ENCODE measurements around the gene ACOX3. TPM values are rescaled to one million over a fixed set of nuclear protein-coding genes. Genes with fewer than 3 reads are reported as not detected.

Gene ACOX3
- total and polyA plus RNA-seq, 10 of the 15 experiments (the other 5 are each of a cell fraction or from before 2014, with no cell fraction given), result 2.0 to 24.5 (median 14.0) TPM

- H3K9ac ChIP-seq (ENCODE audit: control insufficient read depth, insufficient read depth, low read length), result no peak overlapping the region
- H3K4me2 ChIP-seq (ENCODE audit: control insufficient read depth, insufficient read depth), result no peak overlapping the region
- POLR2A ChIA-PET, result no interaction called here
- ATAC-seq (no peak), DNase-seq (ENCODE audit: low read depth, low spot score) (no peak), FAIRE-seq (no peak)
- H3K27ac ChIP-seq (ENCODE audit: control insufficient read depth, insufficient read depth), result no peak overlapping the region
- H2AFZ ChIP-seq (ENCODE audit: control insufficient read depth, low read depth, low read length), result no peak overlapping the region
- RAD21 ChIA-PET (ENCODE audit: unreplicated experiment), result no interaction called here
- H3K27me3 ChIP-seq (replicated peaks in 1 of 2; ENCODE audit: control insufficient read depth in 2 of 2, insufficient read depth in 2 of 2, low read length in 1 of 2), result no peaks in the 10 kb centered on the region
- WGBS (ENCODE audit: insufficient coverage, insufficient replicate concordance, low lambda C conversion rate, missing lambda C conversion rate), result 74% methylated on average over 5 of the region's 5 CpGs
- H3K4me1 ChIP-seq (ENCODE audit: control insufficient read depth, insufficient read depth, low read length), result no peaks in the 10 kb centered on the region
- SMC1A ChIA-PET (ENCODE audit: uncharacterized antibody, unreplicated experiment), result no interaction called here
- no peaks in the 10 kb centered on the region for H3K9me3 ChIP-seq (replicated peaks; ENCODE audit: control insufficient read depth, insufficient read depth, low read length)
- H4K20me1 ChIP-seq (ENCODE audit: control insufficient read depth, insufficient read depth), result no peaks in the 10 kb centered on the region
- no peaks in the 10 kb centered on the region for H3K79me2 ChIP-seq (ENCODE audit: control insufficient read depth, insufficient read depth, low read length)
- intact Hi-C loops (cut with micrococcal nuclease; ENCODE audit: unreplicated experiment) (no loop called here), in situ Hi-C loops (cut with MboI) (no loop called here)
- BruUV-seq (replicated peaks), result no TSS peak
- H3K4me3 ChIP-seq, result no peak overlapping the region
- CTCF ChIA-PET, result no interaction called here
- H3K36me3 ChIP-seq (ENCODE audit: control insufficient read depth in 2 of 2, insufficient read depth in 2 of 2, low read length in 1 of 2), result no peaks in the 10 kb centered on the region
- TF ChIP-seq NFXL1 (IDR thresholded peaks at IDR 0.05; ENCODE audit: borderline replicate concordance) (no peak), MTA2 (IDR thresholded peaks at IDR 0.05; ENCODE audit: low read depth) (no peak), NRF1 (conservative IDR thresholded peaks at IDR 0.05; ENCODE audit: low read depth, low read length) (no peak), DPF2 (IDR thresholded peaks at IDR 0.05) (no peak), CBFB (IDR thresholded peaks at IDR 0.05; ENCODE audit: low read depth) (no peak), CHD1 (IDR thresholded peaks at IDR 0.05; ENCODE audit: low read depth, low read length) (no peak), SMAD1 (IDR thresholded peaks at IDR 0.05; ENCODE audit: low read depth, partially characterized antibody) (no peak), ZNF274 (IDR thresholded peaks at IDR 0.05; ENCODE audit: insufficient read depth, insufficient read length) (no peak), TCF7 (IDR thresholded peaks at IDR 0.05; ENCODE audit: borderline replicate concordance) (no peak), STAT3 (IDR thresholded peaks at IDR 0.05; ENCODE audit: low read depth, low read length) (no peak), KDM1A (IDR thresholded peaks at IDR 0.05; ENCODE audit: borderline replicate concordance) (no peak), MTA3 (IDR thresholded peaks at IDR 0.05; ENCODE audit: borderline replicate concordance, low read length) (no peak), STAT1 (conservative IDR thresholded peaks at IDR 0.05) (no peak)
- TF ChIP-seq, protein P1, sequence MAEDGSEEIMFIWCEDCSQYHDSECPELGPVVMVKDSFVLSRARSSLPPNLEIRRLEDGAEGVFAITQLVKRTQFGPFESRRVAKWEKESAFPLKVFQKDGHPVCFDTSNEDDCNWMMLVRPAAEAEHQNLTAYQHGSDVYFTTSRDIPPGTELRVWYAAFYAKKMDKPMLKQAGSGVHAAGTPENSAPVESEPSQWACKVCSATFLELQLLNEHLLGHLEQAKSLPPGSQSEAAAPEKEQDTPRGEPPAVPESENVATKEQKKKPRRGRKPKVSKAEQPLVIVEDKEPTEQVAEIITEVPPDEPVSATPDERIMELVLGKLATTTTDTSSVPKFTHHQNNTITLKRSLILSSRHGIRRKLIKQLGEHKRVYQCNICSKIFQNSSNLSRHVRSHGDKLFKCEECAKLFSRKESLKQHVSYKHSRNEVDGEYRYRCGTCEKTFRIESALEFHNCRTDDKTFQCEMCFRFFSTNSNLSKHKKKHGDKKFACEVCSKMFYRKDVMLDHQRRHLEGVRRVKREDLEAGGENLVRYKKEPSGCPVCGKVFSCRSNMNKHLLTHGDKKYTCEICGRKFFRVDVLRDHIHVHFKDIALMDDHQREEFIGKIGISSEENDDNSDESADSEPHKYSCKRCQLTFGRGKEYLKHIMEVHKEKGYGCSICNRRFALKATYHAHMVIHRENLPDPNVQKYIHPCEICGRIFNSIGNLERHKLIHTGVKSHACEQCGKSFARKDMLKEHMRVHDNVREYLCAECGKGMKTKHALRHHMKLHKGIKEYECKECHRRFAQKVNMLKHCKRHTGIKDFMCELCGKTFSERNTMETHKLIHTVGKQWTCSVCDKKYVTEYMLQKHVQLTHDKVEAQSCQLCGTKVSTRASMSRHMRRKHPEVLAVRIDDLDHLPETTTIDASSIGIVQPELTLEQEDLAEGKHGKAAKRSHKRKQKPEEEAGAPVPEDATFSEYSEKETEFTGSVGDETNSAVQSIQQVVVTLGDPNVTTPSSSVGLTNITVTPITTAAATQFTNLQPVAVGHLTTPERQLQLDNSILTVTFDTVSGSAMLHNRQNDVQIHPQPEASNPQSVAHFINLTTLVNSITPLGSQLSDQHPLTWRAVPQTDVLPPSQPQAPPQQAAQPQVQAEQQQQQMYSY (CRISPR knock-in tag; IDR thresholded peaks at IDR 0.05), result no peak
- TF ChIP-seq, protein P2, sequence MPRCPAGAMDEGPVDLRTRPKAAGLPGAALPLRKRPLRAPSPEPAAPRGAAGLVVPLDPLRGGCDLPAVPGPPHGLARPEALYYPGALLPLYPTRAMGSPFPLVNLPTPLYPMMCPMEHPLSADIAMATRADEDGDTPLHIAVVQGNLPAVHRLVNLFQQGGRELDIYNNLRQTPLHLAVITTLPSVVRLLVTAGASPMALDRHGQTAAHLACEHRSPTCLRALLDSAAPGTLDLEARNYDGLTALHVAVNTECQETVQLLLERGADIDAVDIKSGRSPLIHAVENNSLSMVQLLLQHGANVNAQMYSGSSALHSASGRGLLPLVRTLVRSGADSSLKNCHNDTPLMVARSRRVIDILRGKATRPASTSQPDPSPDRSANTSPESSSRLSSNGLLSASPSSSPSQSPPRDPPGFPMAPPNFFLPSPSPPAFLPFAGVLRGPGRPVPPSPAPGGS (IDR thresholded peaks at IDR 0.05; ENCODE audit: borderline replicate concordance, insufficient read depth, low read depth, low read length, poor library complexity, severe bottlenecking), result no peak
- TF ChIP-seq, protein P3, sequence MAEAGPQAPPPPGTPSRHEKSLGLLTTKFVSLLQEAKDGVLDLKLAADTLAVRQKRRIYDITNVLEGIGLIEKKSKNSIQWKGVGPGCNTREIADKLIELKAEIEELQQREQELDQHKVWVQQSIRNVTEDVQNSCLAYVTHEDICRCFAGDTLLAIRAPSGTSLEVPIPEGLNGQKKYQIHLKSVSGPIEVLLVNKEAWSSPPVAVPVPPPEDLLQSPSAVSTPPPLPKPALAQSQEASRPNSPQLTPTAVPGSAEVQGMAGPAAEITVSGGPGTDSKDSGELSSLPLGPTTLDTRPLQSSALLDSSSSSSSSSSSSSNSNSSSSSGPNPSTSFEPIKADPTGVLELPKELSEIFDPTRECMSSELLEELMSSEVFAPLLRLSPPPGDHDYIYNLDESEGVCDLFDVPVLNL (IDR thresholded peaks at IDR 0.05; ENCODE audit: low read depth, low read length), result no peak
- TF ChIP-seq, protein P4, sequence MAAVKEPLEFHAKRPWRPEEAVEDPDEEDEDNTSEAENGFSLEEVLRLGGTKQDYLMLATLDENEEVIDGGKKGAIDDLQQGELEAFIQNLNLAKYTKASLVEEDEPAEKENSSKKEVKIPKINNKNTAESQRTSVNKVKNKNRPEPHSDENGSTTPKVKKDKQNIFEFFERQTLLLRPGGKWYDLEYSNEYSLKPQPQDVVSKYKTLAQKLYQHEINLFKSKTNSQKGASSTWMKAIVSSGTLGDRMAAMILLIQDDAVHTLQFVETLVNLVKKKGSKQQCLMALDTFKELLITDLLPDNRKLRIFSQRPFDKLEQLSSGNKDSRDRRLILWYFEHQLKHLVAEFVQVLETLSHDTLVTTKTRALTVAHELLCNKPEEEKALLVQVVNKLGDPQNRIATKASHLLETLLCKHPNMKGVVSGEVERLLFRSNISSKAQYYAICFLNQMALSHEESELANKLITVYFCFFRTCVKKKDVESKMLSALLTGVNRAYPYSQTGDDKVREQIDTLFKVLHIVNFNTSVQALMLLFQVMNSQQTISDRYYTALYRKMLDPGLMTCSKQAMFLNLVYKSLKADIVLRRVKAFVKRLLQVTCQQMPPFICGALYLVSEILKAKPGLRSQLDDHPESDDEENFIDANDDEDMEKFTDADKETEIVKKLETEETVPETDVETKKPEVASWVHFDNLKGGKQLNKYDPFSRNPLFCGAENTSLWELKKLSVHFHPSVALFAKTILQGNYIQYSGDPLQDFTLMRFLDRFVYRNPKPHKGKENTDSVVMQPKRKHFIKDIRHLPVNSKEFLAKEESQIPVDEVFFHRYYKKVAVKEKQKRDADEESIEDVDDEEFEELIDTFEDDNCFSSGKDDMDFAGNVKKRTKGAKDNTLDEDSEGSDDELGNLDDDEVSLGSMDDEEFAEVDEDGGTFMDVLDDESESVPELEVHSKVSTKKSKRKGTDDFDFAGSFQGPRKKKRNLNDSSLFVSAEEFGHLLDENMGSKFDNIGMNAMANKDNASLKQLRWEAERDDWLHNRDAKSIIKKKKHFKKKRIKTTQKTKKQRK (IDR thresholded peaks at IDR 0.05; ENCODE audit: low read depth, low read length), result no peak
Measured at GRCh38 chr4:8488791-8489369, 48.4 kb upstream of the ACOX3 start.
